ENCODE data around the gene ZFPM1.

The ZFPM1 gene

DNA sequence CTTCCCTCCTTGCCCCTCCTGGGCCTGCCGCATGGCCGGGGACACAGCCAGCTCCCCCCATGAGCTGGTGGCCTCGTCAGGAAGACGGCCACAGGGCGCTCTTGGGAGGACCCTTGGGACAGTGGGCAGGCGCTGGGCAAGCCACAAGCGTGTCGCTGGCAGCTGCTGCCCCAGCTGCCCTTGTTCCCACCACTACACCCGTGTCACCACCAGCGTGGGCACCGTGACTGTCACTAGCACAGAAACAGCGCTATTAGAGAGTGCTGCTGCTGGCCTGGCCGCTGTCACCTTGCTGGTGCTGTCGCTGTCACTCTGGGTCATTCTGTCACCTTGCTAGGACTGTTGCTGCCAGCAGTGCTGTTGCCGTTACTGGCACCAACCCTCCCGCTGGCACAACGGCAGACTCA, 47.2 kb downstream of the ZFPM1 start:
- Histone ChIP-seq H3K4me1 (ENCODE audit: control insufficient read depth in 1 of 2, insufficient read depth in 2 of 2, low read length in 2 of 2) (peaks cover 3 to 5% of the 10 kb centered on the region in 2 experiments), H3K4ac (ENCODE audit: low read depth, low read length) (no peak overlapping the region), H3K36me3 (ENCODE audit: control insufficient read depth in 1 of 2, insufficient read depth in 2 of 2, low read length in 2 of 2) (peaks cover 0 to 2% of the 10 kb centered on the region in 2 experiments), H3K23ac (ENCODE audit: low read length) (no peak overlapping the region), H3K27me3 (ENCODE audit: insufficient read depth, low read length) (no peaks in the 10 kb centered on the region), H3K14ac (ENCODE audit: low read length) (no peak overlapping the region), H3K79me2 (ENCODE audit: control insufficient read depth, insufficient read depth, low read length, poor library complexity) (no peaks in the 10 kb centered on the region), H4K12ac (ENCODE audit: low read depth, low read length) (no peak overlapping the region), H3K27ac (ENCODE audit: low read depth, low read length) (no peak overlapping the region), H4K8ac (ENCODE audit: low read depth, low read length) (no peak overlapping the region), H3K4me3 (ENCODE audit: low read depth, low read length) (no peak overlapping the region), H2AFZ (ENCODE audit: insufficient read depth, low read length, poor library complexity) (no peak overlapping the region), H3K18ac (ENCODE audit: low read length) (no peak overlapping the region), H3K79me1 (ENCODE audit: low read length) (no peaks in the 10 kb centered on the region), H2BK120ac (ENCODE audit: insufficient read depth, low read length, poor library complexity) (no peak overlapping the region), H2BK5ac (ENCODE audit: low read depth, low read length, poor library complexity) (no peak overlapping the region), H4K91ac (ENCODE audit: low read depth, low read length) (no peak overlapping the region), H2AK5ac (ENCODE audit: low read length) (no peak overlapping the region), H3K9ac (ENCODE audit: low read length) (no peak overlapping the region), H3K9me3 (ENCODE audit: insufficient read depth, low read depth, low read length) (no peaks in the 10 kb centered on the region), H2BK12ac (ENCODE audit: low read length) (no peak overlapping the region), H3K4me2 (ENCODE audit: low read length) (no peak overlapping the region)
- no peak for DNase-seq
- WGBS (ENCODE audit: extremely low coverage, insufficient coverage, insufficient read length) = no CpG with 5 or more reads among the region's 17 CpGs

DNA sequence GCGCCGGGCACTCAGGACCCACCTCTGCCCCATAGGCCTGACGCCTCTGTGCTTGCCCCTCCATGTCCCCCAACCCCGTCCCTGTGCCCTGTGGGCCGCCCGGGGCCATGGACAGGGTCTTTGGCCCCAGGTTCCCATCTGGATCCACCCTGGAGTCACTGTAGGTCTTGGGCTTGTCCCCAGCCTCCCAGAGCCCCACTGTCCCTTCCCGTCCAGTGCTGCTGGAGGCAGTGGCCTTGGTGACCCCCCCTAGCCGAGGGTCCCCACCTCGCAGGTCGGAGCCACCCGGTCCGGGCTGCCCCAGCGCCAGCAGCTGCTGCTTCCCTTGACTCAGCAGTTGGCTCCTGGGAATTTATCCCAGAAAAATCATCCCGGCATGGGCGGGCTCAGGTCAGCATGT, 49.3 kb downstream of the ZFPM1 start:
- no peak overlapping the region for H3K4ac ChIP-seq (ENCODE audit: low read depth, low read length)
- H3K9ac ChIP-seq (ENCODE audit: low read length) = no peak overlapping the region
- no peak overlapping the region for H2BK120ac ChIP-seq (ENCODE audit: insufficient read depth, low read length, poor library complexity)
- no peak overlapping the region for H4K8ac ChIP-seq (ENCODE audit: low read depth, low read length)
- DNase-seq = no peak
- H2BK12ac ChIP-seq (ENCODE audit: low read length) = no peak overlapping the region
- H2AK5ac ChIP-seq (ENCODE audit: low read length) = no peak overlapping the region
- H4K91ac ChIP-seq (ENCODE audit: low read depth, low read length) = no peak overlapping the region
- H3K79me2 ChIP-seq (ENCODE audit: control insufficient read depth, insufficient read depth, low read length, poor library complexity) = no peaks in the 10 kb centered on the region
- H3K9me3 ChIP-seq (ENCODE audit: insufficient read depth, low read depth, low read length) = no peaks in the 10 kb centered on the region
- H3K14ac ChIP-seq (ENCODE audit: low read length) = no peak overlapping the region
- WGBS (ENCODE audit: extremely low coverage, insufficient coverage, insufficient read length) = no CpG with 5 or more reads among the region's 15 CpGs
- H3K4me2 ChIP-seq (ENCODE audit: low read length) = no peak overlapping the region
- no peak overlapping the region for H3K27ac ChIP-seq (ENCODE audit: low read depth, low read length)
- no peaks in the 10 kb centered on the region for H3K27me3 ChIP-seq (ENCODE audit: insufficient read depth, low read length)
- no peak overlapping the region for H3K4me3 ChIP-seq (ENCODE audit: low read depth, low read length)
- no peak overlapping the region for H2AFZ ChIP-seq (ENCODE audit: insufficient read depth, low read length, poor library complexity)
- peaks cover 6 to 9% of the 10 kb centered on the region in 2 experiments for H3K36me3 ChIP-seq (ENCODE audit: control insufficient read depth in 1 of 2, insufficient read depth in 2 of 2, low read length in 2 of 2)
- H2BK5ac ChIP-seq (ENCODE audit: low read depth, low read length, poor library complexity) = no peak overlapping the region
- H3K4me1 ChIP-seq (ENCODE audit: control insufficient read depth in 1 of 2, insufficient read depth in 2 of 2, low read length in 2 of 2) = peaks cover 3 to 5% of the 10 kb centered on the region in 2 experiments
- no peaks in the 10 kb centered on the region for H3K79me1 ChIP-seq (ENCODE audit: low read length)
- H3K23ac ChIP-seq (ENCODE audit: low read length) = no peak overlapping the region
- H3K18ac ChIP-seq (ENCODE audit: low read length) = no peak overlapping the region
- H4K12ac ChIP-seq (ENCODE audit: low read depth, low read length) = no peak overlapping the region

DNA sequence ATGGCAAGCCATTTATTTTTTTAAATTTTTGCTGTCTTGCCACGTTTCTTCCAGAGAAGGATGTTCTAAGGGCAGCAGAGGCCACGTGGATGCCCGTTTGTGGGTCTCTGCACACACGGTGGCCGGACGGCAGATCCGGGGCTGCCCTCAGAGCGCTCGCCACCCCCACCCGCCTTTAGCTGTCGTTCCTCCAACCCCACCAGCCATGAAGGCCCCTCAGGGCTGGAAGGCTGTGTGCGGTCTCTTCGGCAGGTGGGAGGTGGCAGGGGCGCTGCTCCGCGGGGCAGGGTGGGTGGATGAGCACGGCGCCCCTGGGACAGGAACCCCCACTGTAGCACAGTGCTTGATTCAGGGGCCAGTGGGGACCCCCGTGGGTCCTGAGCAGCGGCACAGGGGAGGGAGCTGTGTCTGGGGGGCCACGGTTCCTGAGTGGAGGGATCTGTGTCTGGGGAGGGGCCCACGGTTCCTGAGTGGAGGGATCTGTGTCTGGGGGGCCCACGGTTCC, 49.7 kb downstream of the ZFPM1 start:
- Histone ChIP-seq H3K4me2 (ENCODE audit: low read length) (no peak overlapping the region), H2BK120ac (ENCODE audit: insufficient read depth, low read length, poor library complexity) (no peak overlapping the region), H3K27me3 (ENCODE audit: insufficient read depth, low read length) (no peaks in the 10 kb centered on the region), H4K91ac (ENCODE audit: low read depth, low read length) (no peak overlapping the region), H4K8ac (ENCODE audit: low read depth, low read length) (no peak overlapping the region), H3K27ac (ENCODE audit: low read depth, low read length) (no peak overlapping the region), H3K79me2 (ENCODE audit: control insufficient read depth, insufficient read depth, low read length, poor library complexity) (no peaks in the 10 kb centered on the region), H3K14ac (ENCODE audit: low read length) (no peak overlapping the region), H3K36me3 (ENCODE audit: control insufficient read depth in 1 of 2, insufficient read depth in 2 of 2, low read length in 2 of 2) (peaks cover 9 to 13% of the 10 kb centered on the region in 2 experiments), H3K4me1 (ENCODE audit: control insufficient read depth in 1 of 2, insufficient read depth in 2 of 2, low read length in 2 of 2) (peaks cover 3 to 5% of the 10 kb centered on the region in 2 experiments), H3K18ac (ENCODE audit: low read length) (no peak overlapping the region), H3K4me3 (ENCODE audit: low read depth, low read length) (no peak overlapping the region), H3K79me1 (ENCODE audit: low read length) (no peaks in the 10 kb centered on the region), H2BK12ac (ENCODE audit: low read length) (no peak overlapping the region), H3K4ac (ENCODE audit: low read depth, low read length) (no peak overlapping the region), H2BK5ac (ENCODE audit: low read depth, low read length, poor library complexity) (no peak overlapping the region), H4K12ac (ENCODE audit: low read depth, low read length) (no peak overlapping the region), H3K9me3 (ENCODE audit: insufficient read depth, low read depth, low read length) (no peaks in the 10 kb centered on the region), H3K9ac (ENCODE audit: low read length) (no peak overlapping the region), H2AK5ac (ENCODE audit: low read length) (no peak overlapping the region), H2AFZ (ENCODE audit: insufficient read depth, low read length, poor library complexity) (no peak overlapping the region), H3K23ac (ENCODE audit: low read length) (no peak overlapping the region)
- no peak for DNase-seq
- no CpG with 5 or more reads among the region's 23 CpGs for WGBS (ENCODE audit: extremely low coverage, insufficient coverage, insufficient read length)

DNA sequence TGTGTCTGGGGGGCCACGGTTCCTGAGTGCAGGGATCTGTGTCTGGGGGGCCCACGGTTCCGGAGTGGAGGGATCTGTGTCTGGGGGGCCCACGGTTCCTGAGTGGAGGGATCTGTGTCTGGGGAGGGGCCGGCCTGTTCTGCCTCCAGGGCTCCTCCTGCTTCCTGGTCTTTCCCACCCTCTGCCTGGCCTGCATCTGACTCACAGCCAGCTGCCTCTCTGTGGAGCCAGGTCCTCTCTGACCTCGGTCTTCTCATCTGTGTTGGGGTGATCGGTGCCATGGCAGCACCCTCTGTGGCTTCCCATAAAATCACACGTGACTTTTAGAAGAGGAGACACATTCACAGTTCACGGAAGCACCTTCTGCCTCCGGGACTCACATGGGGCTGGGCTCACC, 50.3 kb downstream of the ZFPM1 start:
- Histone ChIP-seq H2AFZ (ENCODE audit: insufficient read depth, low read length, poor library complexity) (no peak overlapping the region), H3K27ac (ENCODE audit: low read depth, low read length) (no peak overlapping the region), H3K4me1 (ENCODE audit: control insufficient read depth in 1 of 2, insufficient read depth in 2 of 2, low read length in 2 of 2) (peaks cover 3 to 5% of the 10 kb centered on the region in 2 experiments), H3K9ac (ENCODE audit: low read length) (no peak overlapping the region), H3K4me2 (ENCODE audit: low read length) (no peak overlapping the region), H2BK12ac (ENCODE audit: low read length) (no peak overlapping the region), H4K8ac (ENCODE audit: low read depth, low read length) (no peak overlapping the region), H4K91ac (ENCODE audit: low read depth, low read length) (no peak overlapping the region), H3K27me3 (ENCODE audit: insufficient read depth, low read length) (no peaks in the 10 kb centered on the region), H3K18ac (ENCODE audit: low read length) (no peak overlapping the region), H3K4me3 (ENCODE audit: low read depth, low read length) (no peak overlapping the region), H3K79me1 (ENCODE audit: low read length) (no peaks in the 10 kb centered on the region), H4K12ac (ENCODE audit: low read depth, low read length) (no peak overlapping the region), H3K36me3 (ENCODE audit: control insufficient read depth in 1 of 2, insufficient read depth in 2 of 2, low read length in 2 of 2) (peaks cover 9 to 15% of the 10 kb centered on the region in 2 experiments), H3K79me2 (ENCODE audit: control insufficient read depth, insufficient read depth, low read length, poor library complexity) (no peaks in the 10 kb centered on the region), H3K9me3 (ENCODE audit: insufficient read depth, low read depth, low read length) (no peaks in the 10 kb centered on the region), H2AK5ac (ENCODE audit: low read length) (no peak overlapping the region), H3K23ac (ENCODE audit: low read length) (no peak overlapping the region), H3K4ac (ENCODE audit: low read depth, low read length) (no peak overlapping the region), H2BK5ac (ENCODE audit: low read depth, low read length, poor library complexity) (no peak overlapping the region), H2BK120ac (ENCODE audit: insufficient read depth, low read length, poor library complexity) (no peak overlapping the region), H3K14ac (ENCODE audit: low read length) (no peak overlapping the region)
- DNase-seq = no peak
- no CpG with 5 or more reads among the region's 10 CpGs for WGBS (ENCODE audit: extremely low coverage, insufficient coverage, insufficient read length)

Data from trophoblast cell (in vitro differentiated cells and primary cell).